Measurements from ENCODE around the gene SPTBN1. TPM values are rescaled to one million over a fixed set of nuclear protein-coding genes. Genes with fewer than 3 reads are reported as not detected.
A peak's percentile ranks its signal among the peaks of the same experiment; 100 is the strongest.

SPTBN1 gene
- total and polyA plus RNA-seq, 2 of the 4 experiments (the other 2 are of a cell fraction): 49.1 to 241 TPM

GRCh38 chr2:54709336-54709809 lies 253.2 kb downstream of the SPTBN1 start:
- WGBS, 2 experiments (ENCODE audit: extremely low coverage in 2 of 2, insufficient read length in 1 of 2): 64% methylated on average over 9 of the region's 18 CpGs; no CpG with 5 or more reads in 1 of the 2 experiments
- Histone ChIP-seq H2AFZ (replicated peaks; ENCODE audit: low read length, poor library complexity) (peak overlapping the region; percentile 87), H4K20me1 (ENCODE audit: insufficient read depth, low read length) (no peaks in the 10 kb centered on the region), H3K9me3 (ENCODE audit: control insufficient read depth, insufficient read depth, low read length) (no peaks in the 10 kb centered on the region), H3K79me1 (ENCODE audit: low read depth in 1 of 2, low read length in 2 of 2) (no peaks in the 10 kb centered on the region), H2BK15ac (ENCODE audit: low read depth, low read length) (no peak overlapping the region), H3K4ac (ENCODE audit: low read depth, low read length) (no peak overlapping the region), H3K9me1 (ENCODE audit: insufficient read depth, low read length) (no peaks in the 10 kb centered on the region), H4K91ac (ENCODE audit: insufficient read depth, low read depth, low read length) (no peak overlapping the region), H2BK5ac (ENCODE audit: low read depth, low read length, poor library complexity, severe bottlenecking) (no peak overlapping the region), H3K36me3 (ENCODE audit: control insufficient read depth, insufficient read depth, low read length) (no peaks in the 10 kb centered on the region), H3K14ac (replicated peaks; ENCODE audit: low read depth, low read length) (no peak overlapping the region), H3K4me2 (ENCODE audit: low read depth, low read length) (no peak overlapping the region; the same call in 1 of the 2 replicates), H2AK5ac (ENCODE audit: low read depth, low read length) (0 out of 2 replicates have a peak overlapping the region, but pooled peaks have one; percentile 16), H3K56ac (ENCODE audit: extremely low read depth, insufficient read depth, low read length) (no peak overlapping the region), H3K4me3 (ENCODE audit: insufficient read depth, low read depth, low read length) (no peak overlapping the region), H3K27me3 (ENCODE audit: control insufficient read depth, insufficient read depth, low read length) (peaks cover 15% of the 10 kb centered on the region), H4K8ac (ENCODE audit: low read depth in 2 of 2, low read length in 2 of 2) (no peak overlapping the region), H3K23ac (ENCODE audit: low read depth, low read length) (no peak overlapping the region), H3K4me1 (ENCODE audit: control insufficient read depth, insufficient read depth, low read length) (no peaks in the 10 kb centered on the region; the same call in 1 of the 2 replicates), H4K5ac (ENCODE audit: low read depth, low read length) (no peak overlapping the region), H2BK120ac (ENCODE audit: low read depth, low read length) (no peak overlapping the region), H2BK20ac (ENCODE audit: low read depth, low read length) (no peak overlapping the region), H3K18ac (ENCODE audit: low read depth, low read length) (no peak overlapping the region), H3K27ac (ENCODE audit: insufficient read depth, low read length) (no peak overlapping the region), H3K9ac (ENCODE audit: low read depth, low read length) (no peak overlapping the region), H2AK9ac (replicated peaks; ENCODE audit: low read depth, low read length, poor library complexity) (no peak overlapping the region)
- intact Hi-C loops (cut with micrococcal nuclease): no loop called here
- ATAC-seq (ENCODE audit: low read depth) (peak; percentile 22), DNase-seq (no peak)
- in situ Hi-C loops (cut with MboI; ENCODE audit: low sequenced_read_pairs): loop anchor here (10.0 kb wide), 3 partner anchors 185 to 595 kb away; partner anchors contain the start of gene ACYP2
- CTCF ChIA-PET: interaction anchor here (2.0 kb wide), 1 partner anchor 44 kb away, joined by 4 read pairs; no protein-coding TSS in a partner anchor
- TF ChIP-seq NFE2L2 (IDR thresholded peaks at IDR 0.05; ENCODE audit: low read depth, low read length): no peak
- TF ChIP-seq CHD1 (IDR thresholded peaks at IDR 0.05; ENCODE audit: low read depth, low read length): no peak
- TF ChIP-seq, protein P1, sequence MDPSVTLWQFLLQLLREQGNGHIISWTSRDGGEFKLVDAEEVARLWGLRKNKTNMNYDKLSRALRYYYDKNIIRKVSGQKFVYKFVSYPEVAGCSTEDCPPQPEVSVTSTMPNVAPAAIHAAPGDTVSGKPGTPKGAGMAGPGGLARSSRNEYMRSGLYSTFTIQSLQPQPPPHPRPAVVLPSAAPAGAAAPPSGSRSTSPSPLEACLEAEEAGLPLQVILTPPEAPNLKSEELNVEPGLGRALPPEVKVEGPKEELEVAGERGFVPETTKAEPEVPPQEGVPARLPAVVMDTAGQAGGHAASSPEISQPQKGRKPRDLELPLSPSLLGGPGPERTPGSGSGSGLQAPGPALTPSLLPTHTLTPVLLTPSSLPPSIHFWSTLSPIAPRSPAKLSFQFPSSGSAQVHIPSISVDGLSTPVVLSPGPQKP (IDR thresholded peaks at IDR 0.05; ENCODE audit: borderline replicate concordance, low read depth, low read length): no peak
- TF ChIP-seq FOS (IDR thresholded peaks at IDR 0.05; ENCODE audit: low read depth, low read length): no peak
- no peak for TF ChIP-seq POLR2A (IDR thresholded peaks at IDR 0.05; ENCODE audit: low read depth, low read length)
- TF ChIP-seq RCOR1 (IDR thresholded peaks at IDR 0.05; ENCODE audit: insufficient replicate concordance, low read length): no peak
- no peak for TF ChIP-seq RAD21 (IDR thresholded peaks at IDR 0.05; ENCODE audit: low read length)
- no peak for TF ChIP-seq MAZ (IDR thresholded peaks at IDR 0.05; ENCODE audit: borderline replicate concordance, low read depth, low read length)
- TF ChIP-seq BHLHE40 (IDR thresholded peaks at IDR 0.05; ENCODE audit: low read depth, low read length): no peak
- TF ChIP-seq SMC3 (IDR thresholded peaks at IDR 0.05; ENCODE audit: low read depth, low read length): no peak
- TF ChIP-seq CEBPB (IDR thresholded peaks at IDR 0.05; ENCODE audit: low read depth, low read length): no peak
- no peak for TF ChIP-seq RFX5 (IDR thresholded peaks at IDR 0.05; ENCODE audit: low read depth, low read length)
- TF ChIP-seq, protein P2, sequence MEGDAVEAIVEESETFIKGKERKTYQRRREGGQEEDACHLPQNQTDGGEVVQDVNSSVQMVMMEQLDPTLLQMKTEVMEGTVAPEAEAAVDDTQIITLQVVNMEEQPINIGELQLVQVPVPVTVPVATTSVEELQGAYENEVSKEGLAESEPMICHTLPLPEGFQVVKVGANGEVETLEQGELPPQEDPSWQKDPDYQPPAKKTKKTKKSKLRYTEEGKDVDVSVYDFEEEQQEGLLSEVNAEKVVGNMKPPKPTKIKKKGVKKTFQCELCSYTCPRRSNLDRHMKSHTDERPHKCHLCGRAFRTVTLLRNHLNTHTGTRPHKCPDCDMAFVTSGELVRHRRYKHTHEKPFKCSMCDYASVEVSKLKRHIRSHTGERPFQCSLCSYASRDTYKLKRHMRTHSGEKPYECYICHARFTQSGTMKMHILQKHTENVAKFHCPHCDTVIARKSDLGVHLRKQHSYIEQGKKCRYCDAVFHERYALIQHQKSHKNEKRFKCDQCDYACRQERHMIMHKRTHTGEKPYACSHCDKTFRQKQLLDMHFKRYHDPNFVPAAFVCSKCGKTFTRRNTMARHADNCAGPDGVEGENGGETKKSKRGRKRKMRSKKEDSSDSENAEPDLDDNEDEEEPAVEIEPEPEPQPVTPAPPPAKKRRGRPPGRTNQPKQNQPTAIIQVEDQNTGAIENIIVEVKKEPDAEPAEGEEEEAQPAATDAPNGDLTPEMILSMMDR (conservative IDR thresholded peaks at IDR 0.05; ENCODE audit: low read depth, low read length): no peak
- TF ChIP-seq MAFK (IDR thresholded peaks at IDR 0.05; ENCODE audit: low read depth, low read length): no peak
- no peak for TF ChIP-seq USF2 (IDR thresholded peaks at IDR 0.05; ENCODE audit: low read depth, low read length)
- no peak for TF ChIP-seq MXI1 (IDR thresholded peaks at IDR 0.05; ENCODE audit: borderline replicate concordance, low read depth, low read length)
- dilution Hi-C loops (cut with HindIII; ENCODE audit: low sequenced_read_pairs, unreplicated experiment): no loop called here
- POLR2A ChIA-PET (ENCODE audit: unreplicated experiment): no interaction called here
- BruUV-seq (replicated peaks): no TSS peak

All from IMR-90 (cell line).